NT2/D1 (cell line): ENCODE results near the gene LOXHD1.

Experiments
- YY1 ChIP-seq: IDR thresholded peaks from 2 replicates; pipeline ENCODE4 v1.6.1; 2011; ENCODE audit not compliant: insufficient read length, insufficient read depth
- ZNF274 ChIP-seq: IDR thresholded peaks from 2 replicates; pipeline ENCODE4 v1.6.1; 2011; ENCODE audit warnings: mild to moderate bottlenecking, low read depth, low read length

GRCh38 chr18:46469186-46469915, 187.7 kb downstream of the LOXHD1 start:
- no peak for TF ChIP-seq YY1
- TF ChIP-seq ZNF274, result no peak
